Left ventricle myocardium inferior (tissue), 1 donor: Measurements from ENCODE around the gene PIGU. TPM values are rescaled to one million over a fixed set of nuclear protein-coding genes. Genes with fewer than 3 reads are reported as not detected.

Experiments used
- DNase-seq: peaks from one replicate; pipeline ENCODE4 v3.0.0-alpha.2; 2020
- H3K27ac ChIP-seq: fragments of 200-600 bp; replicated peaks from 2 replicates; pipeline ENCODE4 v1.8.0; 2021
- H3K27me3 ChIP-seq: fragments of 200-600 bp; 2 replicates; pipeline ENCODE4 v1.8.0; 2021; ENCODE audit warnings: low read depth
- H3K36me3 ChIP-seq: fragments of 200-600 bp; 2 replicates; pipeline ENCODE4 v1.8.0; 2021
- H3K4me1 ChIP-seq: fragments of 200-600 bp; 2 replicates; pipeline ENCODE4 v1.8.0; 2021
- H3K4me3 ChIP-seq: fragments of 200-600 bp; 2 replicates; pipeline ENCODE4 v1.8.0; 2021; ENCODE audit warnings: mild to moderate bottlenecking, moderate library complexity
- H3K9me3 ChIP-seq: fragments of 200-600 bp; replicated peaks from 2 replicates; pipeline ENCODE4 v1.8.0; 2021
- intact Hi-C: fragments of 100-400 bp; cut with micrococcal nuclease; formaldehyde crosslinking; loops from one replicate; pipeline ENCODE4 v1.11.0; 2022
- total RNA-seq: library from RNA; stranded (reverse); fragmentation: NEBNext Ultra II Directional; extraction: Animal tissue kit (Norgen Biotek cat#: 25700); gene quantifications from one replicate; pipeline ENCODE4 v1.2.1, GENCODE V29; 2021
- TF ChIP-seq, protein P1 (sequence below): fragments of 200-600 bp; IDR thresholded peaks from 2 replicates; pipeline ENCODE4 v1.8.0; 2021; ENCODE audit warnings: antibody characterized with exemption, mild to moderate bottlenecking, borderline replicate concordance
- donor health status: DM: no; HTN: yes; CAD: no; lungs with severe emphysema.

PIGU gene
- total RNA-seq, 1 donor from 2014 or later, result 13.7 TPM

GRCh38 chr20:34693414-34693813, 16.5 kb upstream of the PIGU start:
- Histone ChIP-seq H3K27me3 (no peaks in the 10 kb centered on the region), H3K4me1 (peaks cover 8% of the 10 kb centered on the region), H3K4me3 (no peak overlapping the region), H3K36me3 (no peaks in the 10 kb centered on the region), H3K9me3 (no peaks in the 10 kb centered on the region), H3K27ac (peak overlapping the region; percentile 46)
- TF ChIP-seq, protein P1, sequence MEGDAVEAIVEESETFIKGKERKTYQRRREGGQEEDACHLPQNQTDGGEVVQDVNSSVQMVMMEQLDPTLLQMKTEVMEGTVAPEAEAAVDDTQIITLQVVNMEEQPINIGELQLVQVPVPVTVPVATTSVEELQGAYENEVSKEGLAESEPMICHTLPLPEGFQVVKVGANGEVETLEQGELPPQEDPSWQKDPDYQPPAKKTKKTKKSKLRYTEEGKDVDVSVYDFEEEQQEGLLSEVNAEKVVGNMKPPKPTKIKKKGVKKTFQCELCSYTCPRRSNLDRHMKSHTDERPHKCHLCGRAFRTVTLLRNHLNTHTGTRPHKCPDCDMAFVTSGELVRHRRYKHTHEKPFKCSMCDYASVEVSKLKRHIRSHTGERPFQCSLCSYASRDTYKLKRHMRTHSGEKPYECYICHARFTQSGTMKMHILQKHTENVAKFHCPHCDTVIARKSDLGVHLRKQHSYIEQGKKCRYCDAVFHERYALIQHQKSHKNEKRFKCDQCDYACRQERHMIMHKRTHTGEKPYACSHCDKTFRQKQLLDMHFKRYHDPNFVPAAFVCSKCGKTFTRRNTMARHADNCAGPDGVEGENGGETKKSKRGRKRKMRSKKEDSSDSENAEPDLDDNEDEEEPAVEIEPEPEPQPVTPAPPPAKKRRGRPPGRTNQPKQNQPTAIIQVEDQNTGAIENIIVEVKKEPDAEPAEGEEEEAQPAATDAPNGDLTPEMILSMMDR, result no peak
- no peak for DNase-seq
- intact Hi-C loops, result no loop called here

- no peak overlapping the region for H3K4me3 ChIP-seq
- TF ChIP-seq, protein P1, result no peak
- no peaks in the 10 kb centered on the region for H3K27me3 ChIP-seq
- H3K27ac ChIP-seq, result no peak overlapping the region
- peaks cover 8% of the 10 kb centered on the region for H3K4me1 ChIP-seq
- intact Hi-C loops, result no loop called here
- H3K9me3 ChIP-seq, result no peaks in the 10 kb centered on the region
- H3K36me3 ChIP-seq, result no peaks in the 10 kb centered on the region
- DNase-seq, result no peak
These were observed 14.9 kb upstream of the PIGU start for GRCh38 chr20:34691838-34692237.

- Histone ChIP-seq H3K27me3 (no peaks in the 10 kb centered on the region), H3K36me3 (no peaks in the 10 kb centered on the region), H3K9me3 (no peaks in the 10 kb centered on the region), H3K4me3 (no peak overlapping the region), H3K4me1 (peaks cover 8% of the 10 kb centered on the region), H3K27ac (no peak overlapping the region)
- intact Hi-C loops, result no loop called here
- TF ChIP-seq, protein P1, result no peak
- no peak for DNase-seq
These were observed 12.6 kb upstream of the PIGU start for GRCh38 chr20:34689486-34689885.

GRCh38 chr20:34683667-34684066, 6.8 kb upstream of the PIGU start:
- intact Hi-C loops, result no loop called here
- H3K27me3 ChIP-seq, result no peaks in the 10 kb centered on the region
- H3K36me3 ChIP-seq, result no peaks in the 10 kb centered on the region
- H3K4me3 ChIP-seq, result no peak overlapping the region
- no peak overlapping the region for H3K27ac ChIP-seq
- no peaks in the 10 kb centered on the region for H3K4me1 ChIP-seq
- H3K9me3 ChIP-seq, result no peaks in the 10 kb centered on the region
- DNase-seq, result no peak
- TF ChIP-seq, protein P1, result no peak

GRCh38 chr20:34680586-34681175, 3.8 kb upstream of the PIGU start:
- Histone ChIP-seq H3K27me3 (no peaks in the 10 kb centered on the region), H3K4me1 (peaks cover 19% of the 10 kb centered on the region), H3K36me3 (no peaks in the 10 kb centered on the region), H3K4me3 (no peak overlapping the region), H3K27ac (no peak overlapping the region), H3K9me3 (no peaks in the 10 kb centered on the region)
- intact Hi-C loops, result no loop called here
- DNase-seq, result no peak
- TF ChIP-seq, protein P1, result no peak
